Hematopoietic multipotent progenitor cell treated with erythropoietin and hydrocortisone succinate and interleukin-3 and kit ligand, for 6 days (in vitro differentiated cells): ENCODE results near the gene KDM1A.

Source experiments
- DNase-seq: peaks from one replicate; pipeline ENCODE4 v3.0.0-alpha.2; 2015

Gene KDM1A

DNA sequence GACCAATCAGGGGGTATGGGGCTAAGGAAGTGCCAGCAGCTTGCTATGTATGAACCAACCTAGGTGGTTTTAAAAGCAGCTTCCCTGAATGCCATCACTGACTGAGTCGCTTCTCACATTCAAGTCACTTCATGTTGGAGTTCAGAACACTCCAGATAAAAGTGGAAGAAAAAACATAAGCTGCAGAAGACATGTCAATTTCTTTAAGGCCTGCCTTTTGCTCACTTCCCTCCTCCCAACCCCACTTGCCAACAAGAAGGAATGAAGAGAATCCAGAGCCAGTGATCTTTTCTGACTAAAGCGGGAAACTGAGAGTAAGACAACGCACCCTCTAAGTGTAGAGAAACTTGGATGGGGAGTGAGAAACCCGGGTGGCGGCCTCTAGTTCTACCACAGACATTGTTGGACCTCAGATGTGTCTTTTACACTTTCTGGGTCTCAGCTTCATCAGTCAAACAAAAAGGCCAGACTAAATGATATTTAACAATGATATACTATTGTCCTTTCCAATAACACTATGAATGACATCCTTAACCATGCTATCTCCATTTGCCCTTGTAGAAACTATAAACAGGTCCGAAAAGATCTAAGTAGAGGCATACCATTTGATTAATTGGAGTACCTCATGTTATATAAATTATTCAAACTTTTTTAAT, 95.3 kb downstream of the KDM1A start:
- no peak for DNase-seq

DNA sequence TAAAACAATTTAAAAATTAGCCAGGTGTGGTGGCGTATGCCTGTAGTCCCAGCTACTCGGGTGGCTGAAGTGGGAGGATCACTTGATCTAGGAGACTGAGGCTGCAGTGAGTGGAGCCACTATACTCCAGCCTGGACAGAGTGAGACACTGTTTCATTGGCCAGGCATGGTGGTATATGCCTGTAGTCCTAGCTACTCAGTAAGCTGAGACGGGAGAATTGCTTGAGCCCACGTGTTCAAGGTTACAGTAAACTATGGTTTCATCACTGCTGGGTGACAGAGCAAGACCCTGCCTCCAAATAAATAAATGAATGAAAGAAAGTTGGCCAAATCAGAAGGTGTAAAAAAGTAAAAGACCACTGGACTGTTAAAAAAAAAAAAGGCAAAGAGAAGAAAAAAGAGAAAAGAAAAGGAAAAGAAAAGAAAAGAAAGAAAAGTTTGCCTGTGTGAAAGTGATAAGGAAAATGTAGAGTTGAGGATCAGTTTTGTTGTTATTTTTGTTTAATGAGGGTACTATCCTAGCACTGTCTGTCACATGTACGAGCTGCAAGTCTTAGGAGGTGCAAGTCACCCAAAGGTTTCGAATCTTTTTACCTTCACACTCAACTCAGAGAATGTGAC, 97.1 kb downstream of the KDM1A start:
- DNase-seq: no peak

DNA sequence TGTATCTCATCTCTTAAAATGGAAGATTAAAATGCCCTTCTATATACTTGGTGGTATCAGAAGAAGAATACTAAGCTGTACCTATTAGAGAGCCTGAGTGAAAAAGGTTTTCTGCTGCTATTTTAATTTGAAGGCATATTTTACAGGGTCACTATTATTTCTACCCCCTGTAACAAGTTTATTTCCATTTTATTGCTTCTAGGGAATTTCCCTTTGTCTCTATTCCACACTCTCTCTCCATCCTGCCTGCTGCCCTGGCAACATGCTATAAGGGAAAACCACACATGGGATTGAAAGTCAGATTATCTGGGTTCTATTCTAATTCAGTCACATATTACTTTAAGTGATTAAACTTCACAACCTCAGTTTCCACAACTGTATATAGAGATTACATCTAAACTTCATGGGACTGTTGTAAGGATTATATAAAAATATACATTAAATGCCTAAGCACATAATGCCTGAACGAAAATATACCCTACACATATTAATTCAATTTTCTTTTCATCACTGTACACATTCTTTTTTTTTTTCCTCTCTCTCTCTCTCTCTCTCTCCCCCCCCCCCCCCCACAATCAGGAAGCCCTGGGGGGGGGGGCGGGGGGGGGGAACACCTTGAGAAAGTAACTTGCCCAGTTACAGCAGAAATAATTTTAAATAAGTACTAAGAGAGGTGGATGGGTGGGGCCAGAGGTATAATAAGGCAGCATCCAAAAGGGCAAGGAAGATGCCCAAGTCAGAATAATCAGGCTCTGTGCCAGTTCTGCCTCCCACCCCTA, 97.8 kb downstream of the KDM1A start:
- no peak for DNase-seq

DNA sequence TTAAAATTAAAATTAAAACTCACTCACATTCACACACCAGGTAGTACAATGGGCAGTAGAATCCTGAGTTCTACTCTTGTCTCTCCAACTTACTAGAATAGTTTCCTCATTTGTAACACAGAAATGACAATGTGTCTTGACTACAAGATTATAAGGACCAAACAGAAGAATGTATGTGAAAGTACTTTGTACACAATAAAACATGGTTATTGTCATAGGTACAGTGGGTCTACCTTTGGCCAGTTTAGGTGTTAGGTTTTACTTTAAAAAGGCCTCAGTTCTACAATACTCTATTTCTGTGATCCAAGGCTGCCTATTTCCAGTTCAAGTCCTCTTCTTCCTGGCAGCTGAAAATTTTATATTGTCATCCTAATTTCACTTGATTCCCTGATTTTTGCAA, 99.1 kb downstream of the KDM1A start:
- no peak for DNase-seq

DNA sequence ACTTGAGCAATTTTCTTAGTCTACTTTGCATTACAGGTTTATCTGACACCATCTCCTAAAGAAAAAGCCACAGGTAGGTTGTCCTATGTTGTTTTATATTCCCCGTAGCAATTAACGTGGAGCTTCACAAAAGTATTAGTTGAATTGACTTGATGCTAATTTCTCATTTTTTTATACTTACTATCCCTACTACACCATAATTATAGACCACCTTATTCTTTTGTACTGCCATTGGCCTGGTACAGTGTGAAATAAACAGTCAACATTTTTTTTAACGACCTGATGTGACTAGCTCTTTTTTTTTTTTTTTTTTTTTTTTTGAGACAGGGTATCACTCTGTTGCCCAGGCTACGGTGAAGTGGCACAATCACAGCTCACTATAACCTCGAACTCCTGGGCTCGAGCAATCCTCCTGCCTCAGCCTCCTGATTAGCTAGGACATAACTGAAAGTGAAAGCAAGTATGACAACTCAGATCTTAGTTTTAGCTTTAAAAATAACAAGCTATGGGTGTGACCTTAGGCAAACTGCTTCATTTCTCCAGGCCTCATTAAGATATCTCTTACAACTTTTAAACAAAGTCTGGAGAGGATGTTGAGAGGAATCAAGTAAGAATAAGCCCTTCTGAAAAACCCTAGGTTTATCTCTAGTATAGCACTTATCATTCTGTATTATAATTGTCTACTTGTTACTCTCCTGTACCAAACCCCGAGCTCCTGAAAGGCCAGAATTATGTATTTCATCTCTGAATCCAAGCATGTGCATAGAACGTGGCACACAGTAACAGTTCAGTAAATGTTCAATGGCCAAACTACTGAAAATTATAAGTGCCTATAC, 99.9 kb downstream of the KDM1A start:
- peak; percentile 69 for DNase-seq

DNA sequence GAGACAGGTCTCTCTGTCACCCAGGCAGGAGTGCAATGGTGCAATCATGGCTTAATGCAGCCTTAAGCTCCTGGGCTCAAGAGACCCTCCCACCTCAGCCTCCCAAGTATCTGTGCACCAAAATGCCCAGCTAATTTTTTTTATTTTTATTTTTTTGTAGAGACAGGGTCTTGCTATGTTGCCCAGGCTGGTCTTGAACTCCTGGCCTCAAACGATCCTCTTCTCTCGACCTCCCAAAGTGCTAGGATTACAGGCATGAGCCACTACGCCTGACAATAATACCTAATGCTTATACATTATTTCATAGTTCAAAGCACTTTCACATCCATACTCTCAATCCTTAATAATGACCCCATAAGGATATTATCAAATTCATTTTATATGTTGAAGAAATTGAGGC, 101.1 kb downstream of the KDM1A start:
- no peak for DNase-seq

DNA sequence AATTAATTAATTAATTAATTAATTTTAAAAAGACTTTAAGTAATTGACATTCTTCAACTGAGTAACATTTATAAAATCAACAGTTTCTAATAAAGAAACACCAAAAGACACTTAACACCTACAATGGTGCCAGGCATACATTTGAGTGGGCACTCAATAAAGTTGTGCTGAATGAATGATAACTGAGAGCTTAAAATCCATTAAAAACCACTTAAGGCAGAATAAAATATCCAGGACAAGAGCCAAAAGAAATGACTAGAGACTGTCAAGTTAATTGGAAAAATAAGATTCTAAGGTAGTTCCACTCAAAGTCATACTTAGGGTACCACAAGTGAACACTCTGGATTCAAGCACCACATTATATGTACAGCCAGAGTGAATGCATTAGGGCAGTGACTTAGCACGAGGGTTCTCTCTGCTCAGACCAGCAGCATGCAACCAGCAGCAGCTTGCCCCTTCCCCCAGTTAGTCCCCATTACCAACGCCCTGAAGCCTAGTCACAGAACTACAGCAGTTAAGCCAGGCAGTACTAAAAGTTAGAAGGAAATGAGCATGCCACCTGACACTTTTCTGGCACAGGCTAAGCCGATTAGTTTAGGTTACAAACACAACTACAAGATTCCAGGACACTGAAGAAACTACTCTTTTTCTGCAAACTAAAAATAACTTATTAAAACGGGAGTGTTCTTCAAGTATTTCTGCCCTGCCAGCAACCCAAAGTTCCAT, 102.9 kb downstream of the KDM1A start:
- peak; percentile 33 for DNase-seq

DNA sequence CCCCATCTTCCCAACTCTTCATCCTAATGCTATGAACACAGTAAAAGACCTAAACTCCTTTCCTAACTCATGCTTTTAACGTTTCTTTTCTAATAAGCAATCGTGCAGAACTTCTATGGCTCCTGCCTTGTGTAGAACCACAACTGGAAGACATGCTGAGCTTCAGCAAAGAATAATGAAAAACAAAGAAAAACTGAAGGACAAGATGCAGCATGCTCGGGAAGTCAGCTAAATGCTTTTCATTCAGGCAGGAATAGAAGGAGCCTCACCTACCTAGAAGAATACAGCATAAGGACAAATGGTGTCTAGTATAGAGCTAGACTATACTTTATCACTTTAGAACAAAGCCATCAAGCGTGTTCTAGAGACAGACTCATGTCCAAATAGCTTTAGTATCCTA, 103.5 kb downstream of the KDM1A start:
- no peak for DNase-seq

DNA sequence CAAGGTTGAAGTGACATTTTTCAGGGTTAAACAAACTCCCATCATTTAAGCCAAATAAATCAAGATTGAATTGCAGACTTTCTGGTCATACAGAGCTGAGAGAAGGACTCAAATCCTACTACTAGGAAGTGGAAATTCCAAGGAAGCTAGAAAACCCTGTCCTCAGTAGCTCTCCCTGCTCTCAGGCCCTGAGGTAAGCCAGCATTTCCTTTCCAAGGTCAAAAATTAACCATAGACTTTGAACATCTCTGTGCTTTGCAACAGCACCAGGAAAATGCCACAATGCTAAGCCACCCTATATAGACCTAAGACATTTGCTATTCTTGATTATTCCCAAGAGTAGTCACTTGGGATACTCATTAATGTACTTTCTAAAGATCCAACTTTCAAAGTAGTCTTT, 104.3 kb downstream of the KDM1A start:
- DNase-seq: no peak

DNA sequence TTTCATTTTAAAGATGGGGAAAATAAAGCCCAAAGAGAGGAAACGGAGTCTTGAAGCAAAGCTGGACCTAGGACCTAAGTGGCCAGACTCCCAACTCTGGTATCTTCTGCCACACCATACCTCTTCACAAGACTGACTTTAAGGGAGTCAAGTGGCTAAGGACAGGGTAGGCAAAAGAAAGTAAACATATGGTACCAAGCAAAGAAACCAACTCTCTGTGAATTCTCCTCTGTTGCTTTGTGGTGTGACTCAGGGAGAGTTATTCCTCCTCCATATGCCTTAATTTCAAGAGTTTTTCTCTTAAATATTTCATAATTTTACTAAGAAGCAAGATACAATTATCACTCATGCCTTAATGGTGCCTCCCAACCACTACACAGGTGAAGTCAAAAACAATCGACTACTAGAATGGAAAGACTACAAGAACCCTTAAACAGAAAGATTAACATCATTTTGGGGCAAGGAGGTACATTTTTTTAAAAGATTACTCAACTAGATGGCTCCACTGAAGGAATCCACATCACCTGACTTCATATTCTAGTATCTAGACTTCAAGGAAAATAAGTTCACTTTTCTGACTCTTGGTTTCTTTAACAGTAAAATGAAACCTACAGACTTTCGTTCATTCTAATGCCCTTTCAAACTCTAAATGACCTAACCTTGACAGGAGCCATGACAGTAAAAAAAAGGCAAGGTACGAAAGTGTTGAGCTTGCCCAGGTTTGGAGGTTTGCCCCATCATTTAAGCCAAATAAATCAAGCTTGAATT, 105.2 kb downstream of the KDM1A start:
- no peak for DNase-seq

DNA sequence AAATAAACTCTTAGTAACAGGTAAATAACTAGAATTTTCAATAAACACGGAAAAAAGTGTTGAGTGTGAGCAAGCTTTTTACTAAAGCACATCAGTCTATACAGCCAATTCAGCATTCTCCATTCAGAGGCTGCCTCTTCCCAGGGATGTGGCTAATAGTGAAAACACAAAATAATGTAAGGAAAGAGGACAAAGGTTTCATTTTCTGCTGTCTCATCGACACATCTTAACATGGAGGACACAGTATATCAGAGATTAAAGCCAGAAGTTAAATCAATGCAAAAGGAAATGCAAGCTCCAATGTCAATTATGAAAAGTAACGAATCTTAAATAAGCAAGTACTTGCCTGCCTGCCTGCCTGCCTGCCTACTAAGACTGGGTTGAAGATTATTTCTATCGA, 106.2 kb downstream of the KDM1A start:
- DNase-seq: no peak

DNA sequence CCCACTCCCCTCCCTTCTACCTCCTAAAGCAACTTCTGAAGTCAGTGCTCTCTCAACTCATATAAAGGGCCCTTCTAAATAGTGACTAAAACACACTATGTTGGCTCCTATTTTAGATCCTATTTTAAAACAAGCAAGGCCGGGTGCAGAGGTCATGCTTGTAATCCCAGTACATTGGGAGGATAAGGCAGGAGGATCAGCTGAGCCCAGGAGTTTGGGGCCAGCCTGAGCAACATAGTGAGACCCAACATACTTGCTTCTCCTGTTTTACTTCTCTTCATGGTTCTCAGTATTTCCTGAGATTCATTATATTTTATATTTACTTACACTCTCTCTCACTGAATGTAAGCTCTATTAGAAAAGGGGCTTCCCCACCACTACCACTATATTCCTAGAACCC, 106.9 kb downstream of the KDM1A start:
- DNase-seq: no peak

DNA sequence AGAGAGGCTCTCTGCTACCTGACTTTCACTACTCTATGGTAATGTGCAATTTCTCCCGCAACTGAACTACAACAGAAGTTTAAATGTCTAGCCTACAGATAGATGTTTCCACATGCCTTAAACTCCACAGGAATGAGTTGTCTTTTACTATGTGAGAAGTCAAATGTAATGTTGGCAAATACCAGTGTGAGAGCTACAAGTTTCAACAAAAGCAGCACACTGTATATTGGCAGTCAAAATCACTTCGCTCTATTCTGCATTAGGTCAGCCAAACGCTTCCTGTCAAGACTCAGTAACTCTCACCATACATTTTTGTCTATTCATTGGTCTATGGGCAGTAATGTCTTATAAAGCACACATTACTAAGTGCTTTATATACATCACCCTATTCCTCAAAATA, 107.5 kb downstream of the KDM1A start:
- no peak for DNase-seq

DNA sequence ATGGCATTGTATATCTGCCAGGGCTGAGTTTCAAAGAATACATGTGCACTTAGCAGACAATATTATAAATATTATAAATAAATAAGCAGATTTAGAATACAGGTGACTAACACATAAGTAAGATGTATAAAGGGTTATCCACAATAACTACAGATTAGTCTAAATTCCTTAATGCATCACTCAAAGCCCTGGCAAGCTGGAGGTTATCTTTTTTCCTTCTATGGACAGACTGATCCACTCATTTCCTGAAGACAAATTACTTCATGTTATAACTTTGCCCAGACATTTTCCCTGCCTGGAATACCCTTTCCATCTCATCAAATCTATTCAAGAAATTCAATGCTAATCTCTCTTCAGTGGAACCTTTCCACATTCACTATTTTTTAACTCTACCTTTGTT, 110.6 kb downstream of the KDM1A start:
- no peak for DNase-seq

DNA sequence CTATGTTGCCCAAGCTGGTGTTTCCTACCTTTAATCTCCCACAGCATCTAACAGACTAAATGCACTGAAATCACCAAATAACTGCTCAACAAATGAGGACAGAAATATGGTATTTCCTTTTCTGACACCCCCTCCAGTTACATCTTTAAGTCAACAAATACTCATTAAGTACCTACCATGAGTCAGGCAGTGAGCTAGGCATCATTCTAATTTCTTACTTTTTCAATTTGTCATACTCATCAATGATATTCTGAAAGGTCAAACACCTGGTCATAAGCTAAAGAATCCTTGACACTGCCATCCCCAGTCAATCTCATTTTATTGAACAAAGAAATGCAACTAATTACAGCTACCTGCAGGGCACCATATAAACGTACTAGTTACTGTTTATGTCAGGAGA, 112.8 kb downstream of the KDM1A start:
- no peak for DNase-seq
